Erythroblast (primary cell): ENCODE data around the gene RNGTT.

Experiments used
- GATA1 ChIP-seq: IDR thresholded peaks from 2 replicates; pipeline ENCODE4 v1.6.1; 2011; ENCODE audit warnings: low read depth, mild to moderate bottlenecking, control low read depth, low read length, moderate library complexity
- POLR2A ChIP-seq: IDR thresholded peaks from 2 replicates; pipeline ENCODE4 v1.6.1; 2011; ENCODE audit warnings: mild to moderate bottlenecking, low read length

DNA sequence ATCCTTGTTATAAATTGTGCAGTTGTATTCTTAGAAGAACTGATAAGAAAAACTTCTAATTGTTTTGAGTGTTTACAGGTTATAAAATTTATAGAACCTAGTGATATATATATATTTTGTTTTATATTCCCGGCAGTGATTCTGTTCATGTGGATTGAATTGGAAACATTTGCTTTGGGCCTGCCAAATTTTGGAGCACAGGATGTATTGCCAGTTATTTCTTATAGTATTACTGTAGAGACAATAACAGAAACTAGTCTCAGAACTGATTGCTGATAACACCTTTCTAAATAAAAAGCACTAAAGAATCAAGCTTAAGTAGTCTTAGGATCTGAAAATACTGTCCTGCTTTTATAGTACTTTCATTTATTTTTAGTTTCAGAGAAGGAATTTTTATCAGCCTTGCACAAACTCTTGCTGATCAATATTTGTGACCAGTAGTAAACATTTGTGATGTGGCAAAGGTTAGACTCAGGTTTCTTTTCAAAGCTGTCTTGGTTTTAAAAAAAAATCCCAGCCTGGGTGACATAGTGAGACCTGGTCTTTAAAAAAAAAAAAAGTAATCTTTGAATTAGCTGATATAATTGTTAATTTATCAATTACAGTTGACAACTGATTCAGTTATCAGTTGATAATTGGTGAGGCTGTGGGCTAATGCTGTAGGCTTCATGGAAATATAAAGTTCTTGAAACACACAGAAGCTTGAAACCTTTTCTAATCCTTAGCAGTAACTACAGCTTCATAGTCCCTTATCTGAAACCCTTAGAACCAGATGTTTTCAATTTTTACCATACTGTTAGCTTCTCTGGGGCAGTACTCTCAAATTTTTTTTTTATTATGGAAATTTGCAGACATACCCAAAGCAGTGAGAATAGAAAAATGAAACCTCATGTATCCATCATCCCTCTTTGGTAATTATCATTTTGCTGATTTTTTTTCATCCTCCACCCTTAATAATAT, 42.4 kb downstream of the RNGTT start:
- no peak for TF ChIP-seq POLR2A
- TF ChIP-seq GATA1 = no peak
